ENCODE results near the gene YDJC.
"Not testable (repeated sequence)": the region's sequence is repeated elsewhere in the genome, so short reads cannot be mapped to it uniquely, and the experiment has no call there.

Gene YDJC

GRCh38 chr22:21646608-21647590 is 17.1 kb upstream of the YDJC start:
- H4K8ac ChIP-seq (ENCODE audit: low read length) = peak overlapping the region; percentile 79
- H2BK120ac ChIP-seq (ENCODE audit: low read depth, low read length) = no peak overlapping the region
- H3K9ac ChIP-seq (ENCODE audit: low read length) = no peak overlapping the region
- no peak overlapping the region for H3K4me3 ChIP-seq (ENCODE audit: insufficient read depth in 1 of 2, low read depth in 1 of 2, low read length in 2 of 2)
- peak; percentile 84 for DNase-seq
- H2AFZ ChIP-seq (ENCODE audit: low read depth, low read length) = no peak overlapping the region
- H3K79me1 ChIP-seq (replicated peaks; ENCODE audit: low read length, poor library complexity, severe bottlenecking) = peaks cover 20% of the 10 kb centered on the region
- H3K4ac ChIP-seq (ENCODE audit: low read depth in 1 of 2, low read length in 2 of 2) = no peak overlapping the region
- no peak overlapping the region for H4K91ac ChIP-seq (ENCODE audit: low read length)
- peaks cover 21% of the 10 kb centered on the region for H3K4me1 ChIP-seq (ENCODE audit: control insufficient read depth, insufficient read depth, low read depth, low read length)
- no peaks in the 10 kb centered on the region for H3K27me3 ChIP-seq (ENCODE audit: control insufficient read depth in 1 of 2, insufficient read depth in 1 of 2, low read length in 2 of 2)
- H3K36me3 ChIP-seq (ENCODE audit: control insufficient read depth in 1 of 2, insufficient read depth in 2 of 2, low read depth in 1 of 2, low read length in 2 of 2) = peaks cover 3 to 26% of the 10 kb centered on the region in 2 experiments
- H3K14ac ChIP-seq (ENCODE audit: low read length in 2 of 2) = no peak overlapping the region
- H2BK12ac ChIP-seq (ENCODE audit: low read length in 2 of 2) = no peak overlapping the region
- H3K9me3 ChIP-seq (ENCODE audit: control insufficient read depth, low read length) = no peaks in the 10 kb centered on the region
- H3K27ac ChIP-seq (ENCODE audit: low read length, poor library complexity, severe bottlenecking) = no peak overlapping the region
- no peak overlapping the region for H2BK15ac ChIP-seq (ENCODE audit: low read depth, poor library complexity, severe bottlenecking)
- WGBS = 49% methylated on average over 14 of the region's 14 CpGs
- H2BK5ac ChIP-seq (ENCODE audit: low read depth, low read length, poor library complexity, severe bottlenecking) = no peak overlapping the region
- no peak overlapping the region for H3K18ac ChIP-seq (ENCODE audit: low read depth in 1 of 2, low read length in 2 of 2)
- no peak overlapping the region for H2AK5ac ChIP-seq (ENCODE audit: low read length, severe bottlenecking)
- no peak overlapping the region for H3K4me2 ChIP-seq (ENCODE audit: low read length, poor library complexity, severe bottlenecking)
- H3K23ac ChIP-seq (ENCODE audit: low read length in 2 of 2) = peak overlapping the region in 1 of 2 experiments; percentile 26

GRCh38 chr22:21645513-21645912 is 15.7 kb upstream of the YDJC start:
- H2AK5ac ChIP-seq (ENCODE audit: low read length, severe bottlenecking); H3K23ac ChIP-seq (ENCODE audit: low read length in 2 of 2); H3K14ac ChIP-seq (ENCODE audit: low read length in 2 of 2); H2BK15ac ChIP-seq (ENCODE audit: low read depth, poor library complexity, severe bottlenecking); H3K4me3 ChIP-seq (ENCODE audit: insufficient read depth in 1 of 2, low read depth in 1 of 2, low read length in 2 of 2); H2BK120ac ChIP-seq (ENCODE audit: low read depth, low read length); DNase-seq; H4K91ac ChIP-seq (ENCODE audit: low read length); H3K27me3 ChIP-seq (ENCODE audit: control insufficient read depth in 1 of 2, insufficient read depth in 1 of 2, low read length in 2 of 2); H3K4ac ChIP-seq (ENCODE audit: low read depth in 1 of 2, low read length in 2 of 2); H3K9me3 ChIP-seq (ENCODE audit: control insufficient read depth, low read length); H2BK5ac ChIP-seq (ENCODE audit: low read depth, low read length, poor library complexity, severe bottlenecking); H3K9ac ChIP-seq (ENCODE audit: low read length); H3K18ac ChIP-seq (ENCODE audit: low read depth in 1 of 2, low read length in 2 of 2); H3K27ac ChIP-seq (ENCODE audit: low read length, poor library complexity, severe bottlenecking); H2AFZ ChIP-seq (ENCODE audit: low read depth, low read length); H4K8ac ChIP-seq (ENCODE audit: low read length); H3K4me2 ChIP-seq (ENCODE audit: low read length, poor library complexity, severe bottlenecking); H2BK12ac ChIP-seq (ENCODE audit: low read length in 2 of 2): not testable (repeated sequence)
- H3K36me3 ChIP-seq (ENCODE audit: control insufficient read depth in 1 of 2, insufficient read depth in 2 of 2, low read depth in 1 of 2, low read length in 2 of 2) = peaks cover 3 to 26% of the 10 kb centered on the region in 2 experiments
- H3K79me1 ChIP-seq (replicated peaks; ENCODE audit: low read length, poor library complexity, severe bottlenecking) = peaks cover 20% of the 10 kb centered on the region
- peaks cover 17% of the 10 kb centered on the region for H3K4me1 ChIP-seq (ENCODE audit: control insufficient read depth, insufficient read depth, low read depth, low read length)
- WGBS = 94% methylated on average over 5 of the region's 6 CpGs

- 94% methylated on average over 22 of the region's 22 CpGs for WGBS
- Histone ChIP-seq H4K8ac (ENCODE audit: low read length) (no peak overlapping the region), H2BK5ac (ENCODE audit: low read depth, low read length, poor library complexity, severe bottlenecking) (no peak overlapping the region), H4K91ac (ENCODE audit: low read length) (no peak overlapping the region), H3K4me3 (ENCODE audit: insufficient read depth in 1 of 2, low read depth in 1 of 2, low read length in 2 of 2) (peak overlapping the region in 1 of 2 experiments; percentile 88), H3K9me3 (ENCODE audit: control insufficient read depth, low read length) (no peaks in the 10 kb centered on the region), H2BK12ac (ENCODE audit: low read length in 2 of 2) (no peak overlapping the region), H3K9ac (ENCODE audit: low read length) (peak overlapping the region; percentile 83), H2AK5ac (ENCODE audit: low read length, severe bottlenecking) (no peak overlapping the region), H3K23ac (ENCODE audit: low read length in 2 of 2) (peak overlapping the region in 1 of 2 experiments; percentile 86), H3K79me1 (replicated peaks; ENCODE audit: low read length, poor library complexity, severe bottlenecking) (peaks cover 18% of the 10 kb centered on the region), H2BK120ac (ENCODE audit: low read depth, low read length) (no peak overlapping the region), H2AFZ (ENCODE audit: low read depth, low read length) (peak overlapping the region; percentile 23), H3K4ac (ENCODE audit: low read depth in 1 of 2, low read length in 2 of 2) (no peak overlapping the region), H3K14ac (ENCODE audit: low read length in 2 of 2) (no peak overlapping the region), H3K18ac (ENCODE audit: low read depth in 1 of 2, low read length in 2 of 2) (no peak overlapping the region), H3K36me3 (ENCODE audit: control insufficient read depth in 1 of 2, insufficient read depth in 2 of 2, low read depth in 1 of 2, low read length in 2 of 2) (peaks cover under 1 to 22% of the 10 kb centered on the region in 2 experiments), H3K27me3 (ENCODE audit: control insufficient read depth in 1 of 2, insufficient read depth in 1 of 2, low read length in 2 of 2) (no peaks in the 10 kb centered on the region), H2BK15ac (ENCODE audit: low read depth, poor library complexity, severe bottlenecking) (no peak overlapping the region), H3K4me2 (ENCODE audit: low read length, poor library complexity, severe bottlenecking) (peak overlapping the region; percentile 99), H3K27ac (ENCODE audit: low read length, poor library complexity, severe bottlenecking) (no peak overlapping the region), H3K4me1 (ENCODE audit: control insufficient read depth, insufficient read depth, low read depth, low read length) (peaks cover 17% of the 10 kb centered on the region)
- no peak for DNase-seq
These were observed 13.9 kb upstream of the YDJC start for GRCh38 chr22:21643533-21644357.

Data from mesenchymal stem cell (in vitro differentiated cells and primary cell).